ENCODE measurements around the gene NAIF1. TPM values are rescaled to one million over a fixed set of nuclear protein-coding genes. Genes with fewer than 3 reads are reported as not detected.

NAIF1 gene
- total and polyA plus RNA-seq, 9 donors: 4.1 to 10.9 (median 6.6) TPM

GRCh38 chr9:128015696-128016095 lies 51.4 kb downstream of the NAIF1 start:
- Histone ChIP-seq H3K9me3 (no peaks in the 10 kb centered on the region), H3K27ac (no peak overlapping the region), H3K4me1 (ENCODE audit: insufficient read depth) (no peaks in the 10 kb centered on the region), H3K36me3 (no peaks in the 10 kb centered on the region), H3K27me3 (no peaks in the 10 kb centered on the region), H3K4me3 (no peak overlapping the region)
- WGBS, 3 donors: 84 to 94% (median 87%) methylated on average over 5 of the region's 5 CpGs
- DNase-seq: no peak
- intact Hi-C loops (cut with DNase I): loop anchor here in 1 of 4 donors (5.0 kb wide), 1 partner anchor 1902 kb away; no protein-coding TSS in a partner anchor
- TF ChIP-seq CTCF (IDR thresholded peaks at IDR 0.05) (no peak), POLR2A (IDR thresholded peaks at IDR 0.05) (no peak), EP300 (IDR thresholded peaks at IDR 0.05) (no peak)

Other genes starting within 250 kb of the NAIF1 start
- 100 to 1,000 TPM in 5 of 7 donors, 10 to 100 TPM in 2; 59.7 to 298 (median 217) TPM for gene ENG, start 212.7 kb downstream of the NAIF1 start, total RNA-seq
- gene ENG, start 212.7 kb downstream of the NAIF1 start, polyA plus RNA-seq: 100 to 1,000 TPM in 1 of 2 donors, 10 to 100 TPM in 1; 54.7 to 191 TPM
- gene AK1, start 189.6 kb downstream of the NAIF1 start, total RNA-seq: 100 to 1,000 TPM in 6 of 7 donors, 10 to 100 TPM in 1; 30.9 to 174 (median 151) TPM
- gene AK1, start 189.6 kb downstream of the NAIF1 start, polyA plus RNA-seq: 10 to 100 TPM; 37.7 to 87.4 TPM
- 100 to 1,000 TPM in 5 of 7 donors, 10 to 100 TPM in 2; 58.5 to 141 (median 111) TPM for gene ST6GALNAC6, start 167.7 kb downstream of the NAIF1 start, total RNA-seq
- 100 to 1,000 TPM in 1 of 2 donors, 10 to 100 TPM in 1; 52.5 to 145 TPM for gene ST6GALNAC6, start 167.7 kb downstream of the NAIF1 start, polyA plus RNA-seq
- 10 to 100 TPM; 29.5 to 58.4 (median 46.4) TPM for gene ST6GALNAC4, start 150.3 kb downstream of the NAIF1 start, total RNA-seq
- 10 to 100 TPM in 1 of 2 donors, 1 to 10 TPM in 1; 2.2 to 34.0 TPM for gene ST6GALNAC4, start 150.3 kb downstream of the NAIF1 start, polyA plus RNA-seq
- 1 to 10 TPM in 6 of 7 donors, under 1 TPM in 1; 0.48 to 4.0 (median 2.0) TPM for gene PIP5KL1, start 136.5 kb downstream of the NAIF1 start, total RNA-seq
- gene PIP5KL1, start 136.5 kb downstream of the NAIF1 start, polyA plus RNA-seq: under 1 TPM; 0.10 to 0.35 TPM
- gene DPM2, start 129.5 kb downstream of the NAIF1 start, total RNA-seq: 10 to 100 TPM; 10.6 to 37.1 (median 27.8) TPM
- gene DPM2, start 129.5 kb downstream of the NAIF1 start, polyA plus RNA-seq: 10 to 100 TPM; 22.7 to 27.2 TPM
- 100 to 1,000 TPM in 2 of 7 donors, 10 to 100 TPM in 4, 1 to 10 TPM in 1; 8.6 to 104 (median 76.0) TPM for gene EEIG1, start 86.3 kb downstream of the NAIF1 start, total RNA-seq
- 10 to 100 TPM; 17.9 to 20.8 TPM for gene EEIG1, start 86.3 kb downstream of the NAIF1 start, polyA plus RNA-seq
- 10 to 100 TPM; 24.1 to 90.1 (median 40.0) TPM for gene SLC25A25, start 912 bp upstream of the NAIF1 start, total RNA-seq
- 10 to 100 TPM; 23.4 to 28.6 TPM for gene SLC25A25, start 912 bp upstream of the NAIF1 start, polyA plus RNA-seq
- gene PTGES2, start 60.4 kb upstream of the NAIF1 start, total RNA-seq: 10 to 100 TPM; 33.7 to 69.5 (median 61.3) TPM
- 10 to 100 TPM; 19.6 to 33.8 TPM for gene PTGES2, start 60.4 kb upstream of the NAIF1 start, polyA plus RNA-seq
- gene LCN2, start 82.1 kb upstream of the NAIF1 start, total RNA-seq: 10 to 100 TPM in 2 of 7 donors, 1 to 10 TPM in 3, under 1 TPM in 1, not detected in 1; 0.33 to 19.5 (median 4.3) TPM
- gene LCN2, start 82.1 kb upstream of the NAIF1 start, polyA plus RNA-seq: under 1 TPM in 1 of 2 donors, not detected in 1; 0.46 TPM
- 100 to 1,000 TPM in 1 of 7 donors, 10 to 100 TPM in 6; 17.9 to 210 (median 31.7) TPM for gene BBLN, start 92.9 kb upstream of the NAIF1 start, total RNA-seq
- 10 to 100 TPM in 1 of 2 donors, 1 to 10 TPM in 1; 2.4 to 59.3 TPM for gene BBLN, start 92.9 kb upstream of the NAIF1 start, polyA plus RNA-seq
- gene CIZ1, start 124.3 kb upstream of the NAIF1 start, total RNA-seq: 100 to 1,000 TPM in 5 of 7 donors, 10 to 100 TPM in 2; 53.1 to 185 (median 153) TPM
- 10 to 100 TPM; 86.6 to 87.8 TPM for gene CIZ1, start 124.3 kb upstream of the NAIF1 start, polyA plus RNA-seq
- gene DNM1, start 136.1 kb upstream of the NAIF1 start, total RNA-seq: 10 to 100 TPM in 1 of 7 donors, 1 to 10 TPM in 6; 1.2 to 10.4 (median 4.6) TPM
- 1 to 10 TPM; 2.0 to 7.6 TPM for gene DNM1, start 136.1 kb upstream of the NAIF1 start, polyA plus RNA-seq
- gene GOLGA2, start 208.7 kb upstream of the NAIF1 start, total RNA-seq: 100 to 1,000 TPM in 4 of 7 donors, 10 to 100 TPM in 3; 53.2 to 117 (median 107) TPM
- 100 to 1,000 TPM in 1 of 2 donors, 10 to 100 TPM in 1; 63.7 to 114 TPM for gene GOLGA2, start 208.7 kb upstream of the NAIF1 start, polyA plus RNA-seq
- gene SWI5, start 209.0 kb upstream of the NAIF1 start, total RNA-seq: 10 to 100 TPM; 22.4 to 48.9 (median 29.5) TPM
- gene SWI5, start 209.0 kb upstream of the NAIF1 start, polyA plus RNA-seq: 10 to 100 TPM; 34.4 to 46.4 TPM